ENCODE results near the gene RANBP3.
A peak's percentile ranks its signal among the peaks of the same experiment; 100 is the strongest.

RANBP3 gene

DNA sequence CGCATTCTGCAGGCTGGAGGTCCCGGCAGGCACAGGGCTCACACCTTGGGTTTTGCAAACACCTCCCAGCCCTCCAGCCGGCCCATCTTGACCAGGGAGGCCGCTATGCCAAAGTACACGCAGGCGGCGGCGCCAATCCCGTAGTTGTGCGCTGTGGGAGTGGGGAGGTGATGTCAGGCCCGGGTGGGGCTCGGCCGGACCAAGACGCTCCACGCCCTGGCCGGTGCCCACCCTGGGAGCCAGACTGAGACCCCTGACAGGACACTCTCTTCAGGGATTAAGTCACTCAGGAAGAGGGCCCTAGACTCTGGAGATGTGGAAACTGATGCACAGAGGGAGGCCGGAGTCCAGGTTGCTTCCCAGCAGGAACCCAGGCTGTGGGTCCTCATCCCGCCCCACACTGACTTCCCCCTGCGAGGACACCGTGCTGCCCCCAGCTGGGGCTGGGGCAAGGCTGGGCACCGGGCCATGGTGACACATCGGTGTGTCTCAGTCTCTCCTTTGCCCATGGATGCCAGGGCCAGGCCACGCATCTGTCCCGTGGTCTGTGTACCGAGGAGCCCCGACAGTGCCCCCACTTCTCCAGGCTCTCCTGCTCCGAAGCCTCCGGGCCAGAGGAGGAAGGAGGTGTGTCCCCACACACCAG lies 83.1 kb downstream of the RANBP3 start:
- no peak overlapping the region for H3K27ac Mint-ChIP-seq
- H3K27me3 Mint-ChIP-seq (ENCODE audit: low read depth, poor library complexity): no peaks in the 10 kb centered on the region
- no peaks in the 10 kb centered on the region for H3K9me3 Mint-ChIP-seq
- H3K4me3 Mint-ChIP-seq: no peak overlapping the region
- DNase-seq: no peak
- peaks cover under 1% of the 10 kb centered on the region for H3K36me3 Mint-ChIP-seq (ENCODE audit: low read depth)
- no peak for TF ChIP-seq CTCF (IDR thresholded peaks at IDR 0.05)
- peaks cover 7% of the 10 kb centered on the region for H3K4me1 Mint-ChIP-seq

DNA sequence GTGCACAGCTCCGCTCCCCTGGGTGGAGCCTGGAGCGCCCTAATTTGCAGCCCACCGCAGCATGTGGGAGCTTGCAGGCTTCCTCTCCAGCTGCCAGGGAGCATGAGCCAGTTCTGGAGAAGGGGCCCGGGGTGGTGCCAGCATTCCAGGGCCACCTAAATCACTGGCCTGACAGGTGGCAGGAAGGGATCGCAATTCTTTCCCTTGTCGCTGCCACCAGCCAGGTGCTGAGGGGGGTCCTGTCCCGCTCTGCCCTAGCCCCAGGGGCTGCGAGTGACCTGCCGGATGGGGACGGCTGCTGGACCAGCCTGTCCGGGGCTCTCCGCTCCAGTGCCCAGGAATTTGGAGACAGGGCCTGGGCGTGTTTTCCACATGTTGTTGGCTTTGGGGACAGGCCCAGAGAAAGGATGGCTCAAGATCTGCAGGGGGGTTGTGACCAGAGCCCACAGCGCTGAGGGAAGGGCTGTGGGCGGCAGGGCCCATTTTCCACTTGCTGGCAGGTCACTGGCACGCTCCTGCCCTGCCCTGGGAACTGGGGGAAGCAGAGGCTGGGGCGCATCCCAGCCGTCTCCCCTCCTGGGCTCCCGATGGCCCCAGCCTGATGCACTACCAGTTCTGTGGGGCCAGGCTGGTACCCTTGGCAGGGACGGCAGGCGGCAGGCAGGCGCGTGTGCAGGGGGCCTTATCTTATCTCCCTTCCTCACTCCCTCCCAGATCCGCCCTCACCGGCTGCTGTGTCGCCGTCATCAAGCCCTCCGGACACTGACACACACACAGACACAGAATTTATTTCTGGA lies 83.8 kb downstream of the RANBP3 start:
- Mint-ChIP-seq H3K4me3 (no peak overlapping the region), H3K27ac (no peak overlapping the region), H3K27me3 (ENCODE audit: low read depth, poor library complexity) (peaks cover 1% of the 10 kb centered on the region), H3K9me3 (no peaks in the 10 kb centered on the region), H3K36me3 (ENCODE audit: low read depth) (no peaks in the 10 kb centered on the region), H3K4me1 (peaks cover 13% of the 10 kb centered on the region)
- DNase-seq: peak; percentile 46
- TF ChIP-seq CTCF (IDR thresholded peaks at IDR 0.05): no peak

DNA sequence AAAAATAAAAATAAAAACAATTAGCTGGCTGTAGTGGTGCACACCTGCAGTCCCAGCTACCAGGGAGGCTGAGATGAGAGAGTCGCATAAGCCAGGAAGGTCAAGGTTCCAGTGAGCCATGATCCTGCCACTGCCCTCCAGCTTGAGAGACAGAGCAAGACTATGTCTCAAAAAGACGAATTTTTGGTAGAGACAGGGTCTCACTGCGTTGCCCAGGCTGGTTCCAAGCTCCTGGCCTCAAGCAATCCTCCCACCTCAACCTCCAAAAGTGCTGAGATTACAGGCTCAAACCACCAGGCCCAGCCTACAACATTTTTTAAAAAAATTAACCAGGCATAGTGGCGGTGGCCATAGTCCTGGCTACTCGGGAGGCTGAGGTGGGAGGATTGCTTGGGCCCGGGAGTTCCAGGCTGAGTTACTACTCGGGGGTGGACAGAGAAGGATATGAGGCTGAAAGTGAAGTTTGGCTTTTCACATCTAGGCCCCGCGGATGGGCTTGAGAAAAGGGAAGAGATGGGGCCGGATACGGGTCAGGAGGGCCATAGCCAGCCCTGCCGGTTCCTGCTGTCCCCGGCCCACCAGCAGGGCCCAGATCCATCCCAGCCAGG lies 84.5 kb downstream of the RANBP3 start:
- Mint-ChIP-seq H3K4me3 (no peak overlapping the region), H3K4me1 (peaks cover 13% of the 10 kb centered on the region), H3K27ac (no peak overlapping the region), H3K27me3 (ENCODE audit: low read depth, poor library complexity) (peaks cover 3% of the 10 kb centered on the region), H3K36me3 (ENCODE audit: low read depth) (no peaks in the 10 kb centered on the region), H3K9me3 (no peaks in the 10 kb centered on the region)
- TF ChIP-seq CTCF (IDR thresholded peaks at IDR 0.05): no peak
- DNase-seq: no peak

DNA sequence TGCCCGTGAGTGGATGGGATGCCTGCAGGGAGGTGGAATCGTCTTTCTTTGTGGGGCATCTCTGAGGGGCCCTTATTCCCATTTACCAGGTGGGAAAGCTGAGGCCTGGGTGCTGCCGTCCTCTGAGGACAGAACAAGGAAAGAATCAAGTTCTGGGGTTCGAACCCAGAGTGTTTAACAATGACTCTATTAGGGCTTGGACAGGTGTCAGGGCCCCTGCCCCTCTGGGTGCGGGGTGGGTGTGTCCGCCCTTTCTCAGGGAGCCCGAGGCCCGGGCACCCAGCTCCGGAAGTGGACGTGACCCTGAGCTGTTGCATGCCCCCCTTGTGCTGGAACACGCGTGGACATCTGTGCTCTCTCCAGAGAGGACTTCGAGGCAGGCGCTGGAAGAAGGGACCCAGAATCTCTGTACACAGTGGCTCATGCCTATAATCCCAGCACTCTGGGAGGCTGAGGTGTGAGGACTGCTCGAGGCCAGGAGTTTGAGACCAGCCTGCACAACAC lies 85.1 kb downstream of the RANBP3 start:
- Mint-ChIP-seq H3K9me3 (no peaks in the 10 kb centered on the region), H3K27ac (no peak overlapping the region), H3K27me3 (ENCODE audit: low read depth, poor library complexity) (peaks cover 3% of the 10 kb centered on the region), H3K36me3 (ENCODE audit: low read depth) (no peaks in the 10 kb centered on the region), H3K4me3 (no peak overlapping the region), H3K4me1 (peaks cover 13% of the 10 kb centered on the region)
- TF ChIP-seq CTCF (IDR thresholded peaks at IDR 0.05): no peak
- DNase-seq: no peak

DNA sequence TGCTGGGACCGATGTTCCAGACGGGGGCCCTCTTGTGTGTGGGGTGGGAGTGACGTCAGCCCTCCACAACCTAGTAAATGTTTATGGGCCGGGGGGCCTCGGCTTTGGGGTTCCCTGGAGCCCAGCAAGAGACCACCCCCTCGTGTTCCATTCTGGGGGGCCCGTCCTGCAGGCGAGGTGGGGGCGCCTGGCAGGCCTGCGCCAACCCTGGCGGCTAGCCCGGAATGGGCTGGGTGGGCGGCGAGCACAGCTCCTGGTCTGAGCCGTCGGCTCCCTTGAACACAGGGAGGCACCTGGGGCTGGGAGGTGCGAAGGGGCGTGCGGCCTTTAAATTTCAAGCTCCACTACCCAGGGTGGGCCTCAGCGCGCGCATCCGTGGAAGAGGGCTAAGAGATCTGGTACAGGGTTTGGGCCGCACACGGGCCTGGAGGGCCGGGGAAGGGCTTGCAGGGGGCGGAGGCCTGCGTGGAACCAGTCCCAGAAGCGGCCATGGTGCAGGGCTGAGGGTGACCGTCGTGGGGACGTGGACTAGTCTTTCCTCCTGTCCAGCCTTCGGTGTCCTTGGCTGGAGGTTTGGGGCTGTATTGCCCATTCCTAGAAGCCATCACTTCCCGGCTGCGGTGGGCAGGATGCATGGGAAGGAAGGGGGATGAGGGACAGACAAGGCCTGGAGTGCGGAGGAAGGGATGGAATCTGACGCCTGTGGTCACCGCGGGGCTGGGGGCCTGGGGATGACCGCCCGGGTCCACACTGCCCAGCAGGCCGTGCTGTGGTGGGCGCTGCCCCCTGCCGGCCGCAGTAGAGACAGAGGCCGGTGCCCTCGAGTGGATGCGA lies 85.8 kb downstream of the RANBP3 start:
- TF ChIP-seq CTCF (IDR thresholded peaks at IDR 0.05): peak; percentile 82
- H3K27ac Mint-ChIP-seq: no peak overlapping the region
- DNase-seq: peak; percentile 81
- peaks cover 13% of the 10 kb centered on the region for H3K4me1 Mint-ChIP-seq
- no peaks in the 10 kb centered on the region for H3K9me3 Mint-ChIP-seq
- no peaks in the 10 kb centered on the region for H3K36me3 Mint-ChIP-seq (ENCODE audit: low read depth)
- H3K4me3 Mint-ChIP-seq: no peak overlapping the region
- H3K27me3 Mint-ChIP-seq (ENCODE audit: low read depth, poor library complexity): peaks cover 3% of the 10 kb centered on the region

Measured in nephron progenitor cell (in vitro differentiated cells).